Mesenchymal stem cell (in vitro differentiated cells and primary cell): ENCODE data around the gene NUDT3.
"Not testable (repeated sequence)": the region's sequence is repeated elsewhere in the genome, so short reads cannot be mapped to it uniquely, and the experiment has no call there.

ENCODE experiments used
- DNase-seq: peaks from one replicate; pipeline ENCODE4 v3.0.0-alpha.2; 2013
- H2AFZ ChIP-seq: one replicate; pipeline ENCODE4 v1.6.1; 2013; ENCODE audit warnings: low read depth, mild to moderate bottlenecking, control low read depth, inconsistent platforms, low read length, moderate library complexity
- H2AK5ac ChIP-seq: 2 replicates; pipeline ENCODE4 v1.6.1; 2013; ENCODE audit warnings: low read length, moderate library complexity, mild to moderate bottlenecking, inconsistent platforms; ENCODE audit not compliant: severe bottlenecking
- H2BK120ac ChIP-seq: one replicate; pipeline ENCODE4 v1.6.1; 2013; ENCODE audit warnings: low read depth, mild to moderate bottlenecking, inconsistent platforms, low read length, moderate library complexity
- H2BK12ac ChIP-seq, 2 experiments: one replicate each; pipeline ENCODE4 v1.6.1; 2013; ENCODE audit warnings: inconsistent platforms in 2 of 2, low read length in 2 of 2, mild to moderate bottlenecking in 2 of 2, moderate library complexity in 2 of 2, control low read depth in 1 of 2
- H2BK15ac ChIP-seq: one replicate; pipeline ENCODE4 v1.6.1; 2013; ENCODE audit warnings: mild to moderate bottlenecking, low read depth, inconsistent platforms; ENCODE audit not compliant: poor library complexity, severe bottlenecking
- H2BK5ac ChIP-seq: 2 replicates; pipeline ENCODE4 v1.6.1; 2013; ENCODE audit warnings: low read depth, mild to moderate bottlenecking, low read length, control low read depth, inconsistent platforms; ENCODE audit not compliant: poor library complexity, severe bottlenecking
- H3K14ac ChIP-seq, 2 experiments: one replicate each; pipeline ENCODE4 v1.6.1; 2013; ENCODE audit warnings: inconsistent platforms in 2 of 2, low read length in 2 of 2, control low read depth in 1 of 2, mild to moderate bottlenecking in 1 of 2, moderate library complexity in 1 of 2
- H3K18ac ChIP-seq, 2 experiments: one replicate each; pipeline ENCODE4 v1.6.1; 2013; ENCODE audit warnings: inconsistent platforms in 2 of 2, low read length in 2 of 2, control low read depth in 1 of 2, low read depth in 1 of 2, mild to moderate bottlenecking in 1 of 2
- H3K23ac ChIP-seq, 2 experiments: one replicate each; pipeline ENCODE4 v1.6.1; 2013; ENCODE audit warnings: inconsistent platforms in 2 of 2, low read length in 2 of 2, mild to moderate bottlenecking in 2 of 2, moderate library complexity in 2 of 2, control low read depth in 1 of 2
- H3K27ac ChIP-seq: 2 replicates; pipeline ENCODE4 v1.5.1; 2013; ENCODE audit warnings: mild to moderate bottlenecking, moderate library complexity, low read length, control low read depth, inconsistent platforms; ENCODE audit not compliant: poor library complexity, severe bottlenecking
- H3K27me3 ChIP-seq, 2 experiments: 2 replicates each; pipeline versions ENCODE4 v1.6.1 to v1.7.0; 2013; ENCODE audit warnings: low read length in 2 of 2, mild to moderate bottlenecking in 2 of 2, moderate library complexity in 2 of 2, control low read depth in 1 of 2, inconsistent platforms in 1 of 2; ENCODE audit not compliant: control insufficient read depth in 1 of 2, insufficient read depth in 1 of 2
- H3K36me3 ChIP-seq, 2 experiments: 2 replicates each; pipeline versions ENCODE4 v1.6.1 to v1.7.0; 2013; ENCODE audit warnings: low read length in 2 of 2, control low read depth in 1 of 2, inconsistent platforms in 1 of 2, low read depth in 1 of 2, mild to moderate bottlenecking in 1 of 2; ENCODE audit not compliant: insufficient read depth in 2 of 2, control insufficient read depth in 1 of 2
- H3K4ac ChIP-seq, 2 experiments: one replicate each; pipeline ENCODE4 v1.6.1; 2013; ENCODE audit warnings: inconsistent platforms in 2 of 2, low read length in 2 of 2, mild to moderate bottlenecking in 2 of 2, moderate library complexity in 2 of 2, control low read depth in 1 of 2, low read depth in 1 of 2
- H3K4me1 ChIP-seq: 2 replicates; pipeline ENCODE4 v1.6.1; 2013; ENCODE audit warnings: low read depth, low read length, control low read depth; ENCODE audit not compliant: control insufficient read depth, insufficient read depth
- H3K4me2 ChIP-seq: 2 replicates; pipeline ENCODE4 v1.6.1; 2013; ENCODE audit warnings: low read length, mild to moderate bottlenecking, inconsistent platforms; ENCODE audit not compliant: poor library complexity, severe bottlenecking
- H3K4me3 ChIP-seq, 2 experiments: 2 replicates each; pipeline versions ENCODE4 v1.5.1 to v1.7.0; 2013; ENCODE audit warnings: low read length in 2 of 2, mild to moderate bottlenecking in 2 of 2, control low read depth in 1 of 2, low read depth in 1 of 2; ENCODE audit not compliant: insufficient read depth in 1 of 2
- H3K79me1 ChIP-seq: replicated peaks from 2 replicates; pipeline ENCODE4 v1.6.1; 2013; ENCODE audit warnings: mild to moderate bottlenecking, control low read depth, low read length, inconsistent platforms; ENCODE audit not compliant: poor library complexity, severe bottlenecking
- H3K9ac ChIP-seq: 2 replicates; pipeline ENCODE4 v1.7.0; 2013; ENCODE audit warnings: mild to moderate bottlenecking, low read length, moderate library complexity
- H3K9me3 ChIP-seq: 2 replicates; pipeline ENCODE4 v1.7.0; 2013; ENCODE audit warnings: mild to moderate bottlenecking, low read length; ENCODE audit not compliant: control insufficient read depth
- H4K8ac ChIP-seq: one replicate; pipeline ENCODE4 v1.6.1; 2013; ENCODE audit warnings: inconsistent platforms, mild to moderate bottlenecking, low read length, moderate library complexity
- H4K91ac ChIP-seq: one replicate; pipeline ENCODE4 v1.6.1; 2013; ENCODE audit warnings: mild to moderate bottlenecking, low read length, inconsistent platforms
- WGBS: methylation state at CpG from one replicate; pipeline ENCODE4 v1.1.7; 2013; ENCODE audit warnings: mixed read lengths; 5-methylcytosine and 5-hydroxymethylcytosine counted together

The NUDT3 gene

GRCh38 chr6:34273242-34273805 lies 119.1 kb downstream of the NUDT3 start:
- H4K8ac ChIP-seq = peak overlapping the region; percentile 90
- no peak overlapping the region for H3K27ac ChIP-seq
- peak overlapping the region in 1 of 2 experiments; percentile 52 for H3K18ac ChIP-seq
- no peak overlapping the region for H2AK5ac ChIP-seq
- no peak overlapping the region for H2AFZ ChIP-seq
- no peaks in the 10 kb centered on the region for H3K9me3 ChIP-seq
- H3K4me3 ChIP-seq = no peak overlapping the region
- WGBS = 50% methylated on average over 2 of the region's 3 CpGs
- H3K79me1 ChIP-seq = no peaks in the 10 kb centered on the region
- H4K91ac ChIP-seq = peak overlapping the region; percentile 67
- H3K23ac ChIP-seq = no peak overlapping the region
- no peak overlapping the region for H2BK15ac ChIP-seq
- no peak overlapping the region for H2BK120ac ChIP-seq
- peak overlapping the region in 1 of 2 experiments; percentile 60 for H3K4ac ChIP-seq
- H2BK5ac ChIP-seq = no peak overlapping the region
- no peak overlapping the region for H3K14ac ChIP-seq
- DNase-seq = peak; percentile 38
- peaks cover 4 to 14% of the 10 kb centered on the region in 2 experiments for H3K36me3 ChIP-seq
- H3K27me3 ChIP-seq = no peaks in the 10 kb centered on the region
- H2BK12ac ChIP-seq = peak overlapping the region in 1 of 2 experiments; percentile 18
- no peak overlapping the region for H3K4me2 ChIP-seq
- H3K9ac ChIP-seq = no peak overlapping the region
- peaks cover 1% of the 10 kb centered on the region for H3K4me1 ChIP-seq

- Histone ChIP-seq H3K27ac (no peak overlapping the region), H2BK15ac (no peak overlapping the region), H3K9me3 (no peaks in the 10 kb centered on the region), H3K27me3 (no peaks in the 10 kb centered on the region), H2AK5ac (no peak overlapping the region), H3K36me3 (peaks cover 0 to 5% of the 10 kb centered on the region in 2 experiments), H3K9ac (no peak overlapping the region), H3K14ac (no peak overlapping the region), H3K23ac (no peak overlapping the region), H4K8ac (peak overlapping the region; percentile 66), H3K4me1 (peaks cover 1% of the 10 kb centered on the region), H3K18ac (peak overlapping the region in 1 of 2 experiments; percentile 34), H2AFZ (no peak overlapping the region), H2BK12ac (no peak overlapping the region), H2BK5ac (no peak overlapping the region), H4K91ac (no peak overlapping the region), H3K79me1 (no peaks in the 10 kb centered on the region), H2BK120ac (no peak overlapping the region), H3K4me3 (no peak overlapping the region), H3K4me2 (no peak overlapping the region), H3K4ac (no peak overlapping the region)
- WGBS = 95% methylated on average over 12 of the region's 13 CpGs
- no peak for DNase-seq
These were observed 120.2 kb downstream of the NUDT3 start for GRCh38 chr6:34272013-34272926.

- H3K36me3 ChIP-seq = peaks cover 0 to 12% of the 10 kb centered on the region in 2 experiments
- H2BK12ac ChIP-seq, H2BK5ac ChIP-seq, H3K4me2 ChIP-seq, H4K91ac ChIP-seq, H3K14ac ChIP-seq, H3K9ac ChIP-seq, H2AFZ ChIP-seq, H3K79me1 ChIP-seq, H3K4me3 ChIP-seq, H3K23ac ChIP-seq, H3K18ac ChIP-seq, DNase-seq, H3K27ac ChIP-seq, H3K27me3 ChIP-seq, H2BK15ac ChIP-seq, H3K4ac ChIP-seq, H3K9me3 ChIP-seq, H2BK120ac ChIP-seq, H4K8ac ChIP-seq, H2AK5ac ChIP-seq, H3K4me1 ChIP-seq: not testable (repeated sequence)
- WGBS = 80% methylated on average over 16 of the region's 17 CpGs
These were observed 122.7 kb downstream of the NUDT3 start for GRCh38 chr6:34269658-34270341.

- H3K4ac ChIP-seq, H3K9me3 ChIP-seq, H3K4me2 ChIP-seq, H2AFZ ChIP-seq, H3K79me1 ChIP-seq, DNase-seq, H3K9ac ChIP-seq, H2BK15ac ChIP-seq, H3K18ac ChIP-seq, H3K27ac ChIP-seq, H3K23ac ChIP-seq, H3K27me3 ChIP-seq, H2BK12ac ChIP-seq, H3K14ac ChIP-seq, H2BK120ac ChIP-seq, H2AK5ac ChIP-seq, H3K4me1 ChIP-seq, H4K8ac ChIP-seq, H4K91ac ChIP-seq, H2BK5ac ChIP-seq, H3K4me3 ChIP-seq: not testable (repeated sequence)
- peaks cover 0 to 16% of the 10 kb centered on the region in 2 experiments for H3K36me3 ChIP-seq
- no CpG with 5 or more reads among the region's 25 CpGs for WGBS
These were observed 123.3 kb downstream of the NUDT3 start for GRCh38 chr6:34269132-34269531.
